Tibial nerve (tissue), 4 donors: Measurements from ENCODE around the gene MMP3. TPM values are rescaled to one million over a fixed set of nuclear protein-coding genes. Genes with fewer than 3 reads are reported as not detected.

Source experiments
- DNase-seq, 2 donors: peaks; one replicate each; pipeline ENCODE4 v3.0.0-alpha.2; 2019; ENCODE audit warnings: low spot score in 2 of 2
- H3K27ac ChIP-seq, 4 donors: fragments of 200-600 bp; sonication (generic) in 3 of 4; one replicate each; pipeline ENCODE4 v1.5.1; 2017 to 2019; ENCODE audit warnings: mild to moderate bottlenecking in 1 of 4
- H3K27me3 ChIP-seq, 2 donors: fragments of 200-600 bp; sonication (generic) in 1 of 2; one replicate each; pipeline versions ENCODE4 v1.5.1 to v1.6.0; 2017 to 2019
- H3K36me3 ChIP-seq, 3 donors: fragments of 200-600 bp; sonication (generic); one replicate each; pipeline ENCODE4 v1.5.1; 2018 to 2019
- H3K4me1 ChIP-seq, 4 donors: fragments of 200-600 bp; sonication (generic) in 3 of 4; one replicate each; pipeline ENCODE4 v1.5.1; 2017 to 2019
- H3K4me3 ChIP-seq, 4 donors: fragments of 200-600 bp; sonication (generic) in 3 of 4; one replicate each; pipeline ENCODE4 v1.5.1; 2017 to 2019; ENCODE audit warnings: mild to moderate bottlenecking in 1 of 4, moderate library complexity in 1 of 4
- H3K9me3 ChIP-seq, 4 donors: fragments of 200-600 bp; sonication (generic) in 3 of 4; one replicate each; pipeline ENCODE4 v1.5.1; 2017 to 2019
- CTCF ChIP-seq, 5 experiments: fragments of 200-600 bp in 3 of 5; fragments of 450-650 bp in 2 of 5; sonication (generic) in 3 of 5; IDR thresholded peaks; one replicate each; pipeline ENCODE4 v1.5.1; 2016 to 2019; ENCODE audit warnings: antibody characterized with exemption in 5 of 5, mild to moderate bottlenecking in 3 of 5, moderate library complexity in 2 of 5
- EP300 ChIP-seq, 2 donors: sonication (generic); formaldehyde crosslinking; IDR thresholded peaks; one replicate each; pipeline ENCODE4 v1.6.1; 2017; ENCODE audit warnings: antibody characterized with exemption in 2 of 2, mild to moderate bottlenecking in 1 of 2
- POLR2A ChIP-seq, 2 donors: fragments of 450-650 bp; IDR thresholded peaks; one replicate each; pipeline ENCODE4 v1.6.1; 2017; ENCODE audit warnings: antibody characterized with exemption in 2 of 2, mild to moderate bottlenecking in 2 of 2, moderate library complexity in 2 of 2
- WGBS, 2 donors: methylation state at CpG; one replicate each; pipeline ENCODE4 v1.1.5; 2018; 5-methylcytosine and 5-hydroxymethylcytosine counted together
- total RNA-seq, 4 donors: library from RNA; depleted of rRNA; stranded (reverse); fragments of >200 nt; gene quantifications; one replicate each; pipeline ENCODE4 v1.1.0, GENCODE V29; 2016

The MMP3 gene
- total RNA-seq, 4 donors from 2014 or later, result 6.1 to 545 (median 85.1) TPM

DNA sequence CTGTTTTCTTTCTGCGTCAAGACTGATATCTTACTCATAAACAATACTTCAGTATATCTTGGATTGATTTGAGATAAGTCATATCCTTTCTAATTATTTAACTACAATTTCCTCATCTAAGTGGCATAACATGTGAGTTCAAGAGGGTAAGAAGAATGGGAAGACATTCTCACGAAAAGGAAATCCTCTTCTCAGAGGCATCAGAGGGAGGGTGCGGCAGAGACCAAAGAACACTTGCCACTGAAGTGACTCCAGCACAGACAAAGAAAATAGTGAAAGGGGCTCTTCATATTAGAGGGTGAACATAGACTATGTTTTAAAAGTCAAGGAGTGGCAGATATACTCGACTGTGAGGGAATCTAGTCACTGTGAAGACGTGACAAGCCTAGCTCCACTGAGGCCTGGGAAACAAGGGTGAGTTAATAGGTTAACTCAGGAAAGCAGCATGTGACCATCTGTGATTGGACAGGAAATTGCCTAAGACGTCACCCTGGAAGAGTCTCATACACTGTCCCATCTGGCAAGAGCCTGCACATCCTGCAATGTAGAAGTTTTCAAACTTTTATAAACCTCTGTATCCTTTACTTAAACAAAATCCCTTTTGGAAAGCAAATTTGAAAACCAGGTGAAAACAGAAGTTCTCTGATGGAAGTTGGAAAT is 43.6 kb downstream of the MMP3 start:
- TF ChIP-seq POLR2A (IDR thresholded peaks at IDR 0.05), result no peak
- Histone ChIP-seq H3K4me3 (no peak overlapping the region), H3K9me3 (no peaks in the 10 kb centered on the region), H3K27ac (no peak overlapping the region), H3K4me1 (no peaks in the 10 kb centered on the region), H3K36me3 (no peaks in the 10 kb centered on the region), H3K27me3 (no peaks in the 10 kb centered on the region)
- no peak for DNase-seq
- WGBS, 2 donors, result 63 to 67% methylated on average over 6 of the region's 6 CpGs

- Histone ChIP-seq H3K27ac (no peak within 1 kb of the TSS), H3K9me3 (no peaks in the 10 kb centered on the region), H3K27me3 (no peaks in the 10 kb centered on the region), H3K36me3 (no peaks in the 10 kb centered on the region), H3K4me1 (no peaks in the 10 kb centered on the region), H3K4me3 (no peak within 1 kb of the TSS)
- DNase-seq, result no peak
- 90 to 95% methylated on average over 7 of the region's 7 CpGs for WGBS, 2 donors
- TF ChIP-seq CTCF (IDR thresholded peaks at IDR 0.05), result no peak
Observed at GRCh38 chr11:102798012-102798746, 45.2 kb downstream of the MMP3 start, which contains the start of gene MMP1. Gene MMP1 (minus strand): TSS chr11:102798160. CDS start chr11:102798092, 68 bp downstream.

DNA sequence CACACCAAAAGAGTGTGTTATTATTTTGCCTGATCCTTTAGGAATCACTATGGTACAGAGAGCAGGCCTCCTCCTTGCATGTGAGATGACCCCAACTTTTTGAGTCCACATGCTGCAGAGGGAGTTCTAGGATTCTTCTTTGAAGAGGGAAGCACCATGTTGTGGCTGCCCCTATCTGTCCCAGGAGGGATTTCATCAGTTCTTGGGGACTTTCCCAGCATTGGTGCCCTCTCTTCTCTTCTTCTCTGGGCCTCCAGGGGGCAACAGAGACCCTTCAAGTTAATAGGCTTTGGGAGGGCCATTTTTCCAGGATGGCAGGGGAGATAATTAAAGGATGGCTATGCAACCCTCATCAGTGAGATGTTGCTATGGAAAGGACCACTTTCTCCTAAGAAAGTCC is 49.0 kb downstream of the MMP3 start:
- H3K9me3 ChIP-seq, result no peaks in the 10 kb centered on the region
- no peak overlapping the region for H3K27ac ChIP-seq
- H3K4me3 ChIP-seq, result no peak overlapping the region
- TF ChIP-seq POLR2A (IDR thresholded peaks at IDR 0.05) (no peak), CTCF (IDR thresholded peaks at IDR 0.05) (no peak), EP300 (IDR thresholded peaks at IDR 0.05) (no peak)
- no peaks in the 10 kb centered on the region for H3K4me1 ChIP-seq
- no peaks in the 10 kb centered on the region for H3K36me3 ChIP-seq
- DNase-seq, result no peak
- no peaks in the 10 kb centered on the region for H3K27me3 ChIP-seq

- no peak for DNase-seq
- H3K27ac ChIP-seq, result no peak overlapping the region
- no peak for TF ChIP-seq POLR2A (IDR thresholded peaks at IDR 0.05)
- no peak for TF ChIP-seq CTCF (IDR thresholded peaks at IDR 0.05)
- TF ChIP-seq EP300 (IDR thresholded peaks at IDR 0.05), result no peak
- no peaks in the 10 kb centered on the region for H3K4me1 ChIP-seq
- H3K4me3 ChIP-seq, result no peak overlapping the region
- H3K9me3 ChIP-seq, result no peaks in the 10 kb centered on the region
- H3K36me3 ChIP-seq, result no peaks in the 10 kb centered on the region
- H3K27me3 ChIP-seq, result no peaks in the 10 kb centered on the region
- WGBS, 2 donors, result 84 to 86% methylated on average over 6 of the region's 6 CpGs
Observed at GRCh38 chr11:102793677-102794290, 49.6 kb downstream of the MMP3 start.

DNA sequence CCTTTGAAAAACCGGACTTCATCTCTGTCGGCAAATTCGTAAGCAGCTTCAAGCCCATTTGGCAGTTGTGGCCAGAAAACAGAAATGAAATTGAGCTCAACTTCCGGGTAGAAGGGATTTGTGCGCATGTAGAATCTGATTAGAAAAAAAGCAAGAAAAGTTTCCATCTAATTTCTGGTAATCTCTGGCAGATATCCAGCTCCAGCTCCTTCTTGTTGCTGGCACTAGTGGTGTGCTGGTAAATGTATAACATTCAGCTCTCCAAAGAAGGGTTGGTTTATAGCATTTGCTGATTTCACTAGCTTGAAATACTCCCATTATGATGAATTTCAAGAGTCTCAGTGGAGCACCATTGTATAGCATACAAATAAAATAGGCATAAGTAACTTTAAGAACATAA is 50.8 kb downstream of the MMP3 start:
- no peaks in the 10 kb centered on the region for H3K4me1 ChIP-seq
- 88 to 92% methylated on average over 5 of the region's 5 CpGs for WGBS, 2 donors
- no peaks in the 10 kb centered on the region for H3K27me3 ChIP-seq
- no peaks in the 10 kb centered on the region for H3K36me3 ChIP-seq
- no peak for DNase-seq
- H3K4me3 ChIP-seq, result no peak overlapping the region
- TF ChIP-seq EP300 (IDR thresholded peaks at IDR 0.05), result no peak
- H3K9me3 ChIP-seq, result no peaks in the 10 kb centered on the region
- H3K27ac ChIP-seq, result no peak overlapping the region
